Fibroblast of lung (primary cell): ENCODE measurements around the gene PARP8.

Experiments
- EZH2 ChIP-seq: IDR thresholded peaks from 2 replicates; pipeline ENCODE4 v1.5.1; 2012; ENCODE audit warnings: low read length, control low read depth, mild to moderate bottlenecking; ENCODE audit errors: missing control alignments
- TF ChIP-seq, protein P1 (sequence below), 2 donors: IDR thresholded peaks in 1 of 2; conservative IDR thresholded peaks in 1 of 2; 1 replicate in 1 of 2; 2 replicates in 1 of 2; pipeline ENCODE4 v1.5.1; 2011 to 2012; ENCODE audit warnings: low read length in 2 of 2, control low read depth in 1 of 2, inconsistent platforms in 1 of 2, low read depth in 1 of 2, mild to moderate bottlenecking in 1 of 2

DNA sequence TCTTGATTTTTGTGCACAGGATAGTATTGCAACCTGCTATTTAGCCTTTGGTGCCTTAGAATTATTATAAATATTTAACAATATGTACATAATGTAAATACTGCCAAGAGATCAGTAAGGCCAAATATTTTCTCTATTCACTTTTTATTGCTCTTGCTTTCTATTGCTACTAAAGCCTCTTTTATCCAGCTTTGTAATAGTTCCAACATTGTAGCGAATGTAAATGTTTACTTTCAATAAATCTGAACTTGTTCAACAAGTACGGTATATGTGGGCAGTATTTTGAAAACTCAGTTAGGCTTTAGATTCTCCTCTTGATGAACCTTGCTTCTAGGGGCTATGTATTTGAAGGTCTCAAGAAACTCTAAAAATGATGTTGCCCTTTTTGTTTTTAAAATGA is 179.8 kb downstream of the PARP8 start:
- TF ChIP-seq, protein P1, sequence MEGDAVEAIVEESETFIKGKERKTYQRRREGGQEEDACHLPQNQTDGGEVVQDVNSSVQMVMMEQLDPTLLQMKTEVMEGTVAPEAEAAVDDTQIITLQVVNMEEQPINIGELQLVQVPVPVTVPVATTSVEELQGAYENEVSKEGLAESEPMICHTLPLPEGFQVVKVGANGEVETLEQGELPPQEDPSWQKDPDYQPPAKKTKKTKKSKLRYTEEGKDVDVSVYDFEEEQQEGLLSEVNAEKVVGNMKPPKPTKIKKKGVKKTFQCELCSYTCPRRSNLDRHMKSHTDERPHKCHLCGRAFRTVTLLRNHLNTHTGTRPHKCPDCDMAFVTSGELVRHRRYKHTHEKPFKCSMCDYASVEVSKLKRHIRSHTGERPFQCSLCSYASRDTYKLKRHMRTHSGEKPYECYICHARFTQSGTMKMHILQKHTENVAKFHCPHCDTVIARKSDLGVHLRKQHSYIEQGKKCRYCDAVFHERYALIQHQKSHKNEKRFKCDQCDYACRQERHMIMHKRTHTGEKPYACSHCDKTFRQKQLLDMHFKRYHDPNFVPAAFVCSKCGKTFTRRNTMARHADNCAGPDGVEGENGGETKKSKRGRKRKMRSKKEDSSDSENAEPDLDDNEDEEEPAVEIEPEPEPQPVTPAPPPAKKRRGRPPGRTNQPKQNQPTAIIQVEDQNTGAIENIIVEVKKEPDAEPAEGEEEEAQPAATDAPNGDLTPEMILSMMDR (conservative IDR thresholded peaks at IDR 0.05 in 1 of 2, IDR thresholded peaks at IDR 0.05 in 1 of 2; ENCODE audit: low read depth in 1 of 2, low read length in 2 of 2): no peak
- no peak for TF ChIP-seq EZH2
